Thoracic aorta (tissue), 2 donors: ENCODE results near the gene HIKESHI. TPM values are rescaled to one million over a fixed set of nuclear protein-coding genes. Genes with fewer than 3 reads are reported as not detected.

Source experiments
- ATAC-seq: fragments of 150-250 bp; one replicate; pipeline ENCODE4 v1.8.0; 2017; ENCODE audit warnings: low read depth; ENCODE audit not compliant: insufficient number of reproducible peaks, low FRiP score
- DNase-seq: peaks from one replicate; pipeline ENCODE4 v3.0.0-alpha.2; 2020; ENCODE audit warnings: low spot score
- H3K27ac ChIP-seq, 2 donors: fragments of 200-600 bp; sonication (generic); 1 replicate in 1 of 2; 2 replicates in 1 of 2; pipeline ENCODE4 v1.5.1; 2016; ENCODE audit warnings: mild to moderate bottlenecking in 2 of 2, moderate library complexity in 2 of 2
- H3K27me3 ChIP-seq: fragments of 200-600 bp; sonication (generic); replicated peaks from 2 replicates; pipeline ENCODE4 v1.6.0; 2016; ENCODE audit warnings: mild to moderate bottlenecking; ENCODE audit not compliant: insufficient read depth
- H3K36me3 ChIP-seq: fragments of 200-600 bp; sonication (generic); one replicate; pipeline ENCODE4 v1.5.1; 2016
- H3K4me1 ChIP-seq, 2 donors: fragments of 200-600 bp; sonication (generic); 1 replicate in 1 of 2; 2 replicates in 1 of 2; pipeline versions ENCODE4 v1.5.1 to v1.6.0; 2016; ENCODE audit warnings: low read depth in 2 of 2, mild to moderate bottlenecking in 1 of 2; ENCODE audit not compliant: control insufficient read depth in 1 of 2
- H3K4me3 ChIP-seq: fragments of 200-600 bp; sonication (generic); 2 replicates; pipeline ENCODE4 v1.5.1; 2016; ENCODE audit warnings: mild to moderate bottlenecking
- H3K9me3 ChIP-seq: fragments of 200-600 bp; sonication (generic); 2 replicates; pipeline ENCODE4 v1.5.1; 2016
- total RNA-seq, 2 donors: library from RNA; depleted of rRNA; stranded (reverse); fragments of >200 nt; gene quantifications; one replicate each; pipeline versions ENCODE4 v1.1.0 to v1.2.3, GENCODE V29; 2016
- TF ChIP-seq, protein P1 (sequence below): fragments of 200-600 bp; sonication (generic); IDR thresholded peaks from one replicate; pipeline ENCODE4 v1.5.1; 2019; ENCODE audit warnings: antibody characterized with exemption

The HIKESHI gene
- total RNA-seq, 2 donors from 2014 or later, result 36.7 to 39.5 TPM

DNA sequence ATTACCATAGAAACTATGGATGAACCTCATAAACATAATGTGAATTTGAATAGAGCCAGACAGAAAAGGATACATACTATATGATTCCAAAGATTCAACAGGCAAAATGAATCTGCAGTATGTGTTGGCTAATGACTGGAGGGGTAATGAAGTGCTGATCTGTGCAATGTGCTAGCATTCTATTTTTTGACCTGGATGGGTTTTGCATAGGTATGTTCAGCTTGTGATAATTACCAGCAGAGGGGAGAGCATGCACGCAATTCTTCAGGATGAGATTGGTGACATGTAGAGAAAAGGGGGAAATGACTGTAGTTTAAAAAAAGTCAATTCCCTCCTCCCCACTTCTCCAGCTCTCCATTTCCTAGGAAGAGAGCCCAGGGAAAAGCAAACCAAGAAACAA, 72.0 kb downstream of the HIKESHI start:
- TF ChIP-seq, protein P1, sequence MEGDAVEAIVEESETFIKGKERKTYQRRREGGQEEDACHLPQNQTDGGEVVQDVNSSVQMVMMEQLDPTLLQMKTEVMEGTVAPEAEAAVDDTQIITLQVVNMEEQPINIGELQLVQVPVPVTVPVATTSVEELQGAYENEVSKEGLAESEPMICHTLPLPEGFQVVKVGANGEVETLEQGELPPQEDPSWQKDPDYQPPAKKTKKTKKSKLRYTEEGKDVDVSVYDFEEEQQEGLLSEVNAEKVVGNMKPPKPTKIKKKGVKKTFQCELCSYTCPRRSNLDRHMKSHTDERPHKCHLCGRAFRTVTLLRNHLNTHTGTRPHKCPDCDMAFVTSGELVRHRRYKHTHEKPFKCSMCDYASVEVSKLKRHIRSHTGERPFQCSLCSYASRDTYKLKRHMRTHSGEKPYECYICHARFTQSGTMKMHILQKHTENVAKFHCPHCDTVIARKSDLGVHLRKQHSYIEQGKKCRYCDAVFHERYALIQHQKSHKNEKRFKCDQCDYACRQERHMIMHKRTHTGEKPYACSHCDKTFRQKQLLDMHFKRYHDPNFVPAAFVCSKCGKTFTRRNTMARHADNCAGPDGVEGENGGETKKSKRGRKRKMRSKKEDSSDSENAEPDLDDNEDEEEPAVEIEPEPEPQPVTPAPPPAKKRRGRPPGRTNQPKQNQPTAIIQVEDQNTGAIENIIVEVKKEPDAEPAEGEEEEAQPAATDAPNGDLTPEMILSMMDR, result no peak
- Histone ChIP-seq H3K36me3 (no peaks in the 10 kb centered on the region), H3K4me3 (peak overlapping the region; percentile 67), H3K27ac (no peak overlapping the region), H3K9me3 (no peaks in the 10 kb centered on the region), H3K27me3 (no peaks in the 10 kb centered on the region), H3K4me1 (no peaks in the 10 kb centered on the region)
- ATAC-seq (no peak), DNase-seq (no peak)

DNA sequence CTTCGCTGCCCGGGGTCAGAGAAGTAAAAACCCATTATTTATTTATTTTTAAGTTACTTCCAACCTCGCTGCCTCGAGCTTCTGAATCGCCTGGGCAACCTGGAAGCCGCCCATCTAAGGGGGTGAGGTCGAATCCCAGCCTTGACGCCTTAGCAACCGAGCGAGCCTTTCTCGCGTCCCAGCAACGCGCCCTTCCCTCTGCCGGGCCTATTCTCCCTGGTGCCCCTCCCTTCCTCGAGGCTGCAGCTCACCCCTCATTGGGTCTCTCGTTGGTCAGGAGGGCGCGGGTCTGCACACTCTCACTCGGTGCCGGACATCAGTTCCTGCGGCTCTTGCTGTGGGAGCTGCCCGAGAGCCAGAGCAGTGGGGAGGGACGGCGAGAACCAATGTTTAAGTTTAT, 72.5 kb downstream of the HIKESHI start, which contains the start of gene CCDC81:
TSS of gene CCDC81 (plus strand) at position 302 of the 400 bp plus-strand sequence. CDS start 277 bp downstream, outside the sequence.
- DNase-seq, result no peak
- no peak for ATAC-seq
- Histone ChIP-seq H3K27ac (no peak within 1 kb of the TSS), H3K27me3 (no peaks in the 10 kb centered on the region), H3K4me1 (no peaks in the 10 kb centered on the region), H3K4me3 (peak within 1 kb of the TSS; percentile 67), H3K9me3 (no peaks in the 10 kb centered on the region), H3K36me3 (no peaks in the 10 kb centered on the region)
- TF ChIP-seq, protein P1, result no peak

DNA sequence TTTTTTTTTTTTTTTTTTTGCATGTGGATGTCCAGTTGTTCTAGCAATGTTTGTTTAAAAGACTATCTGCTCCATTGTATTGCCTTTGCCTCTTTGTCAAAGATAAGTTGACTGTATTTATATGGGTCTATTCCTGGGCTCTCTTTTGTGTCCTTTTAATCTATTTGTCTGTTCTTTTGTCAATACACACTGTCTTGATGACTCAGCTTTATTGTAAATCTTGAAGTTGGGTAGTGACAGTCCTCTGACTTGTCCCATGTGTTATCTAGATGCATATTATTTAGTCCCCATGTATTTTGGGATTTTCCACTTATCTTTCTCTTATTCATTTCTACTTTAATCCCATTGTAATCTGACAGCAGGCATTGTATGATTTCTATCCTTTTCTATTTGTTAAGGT, 75.9 kb downstream of the HIKESHI start:
- Histone ChIP-seq H3K27me3 (no peaks in the 10 kb centered on the region), H3K9me3 (no peaks in the 10 kb centered on the region), H3K27ac (no peak overlapping the region), H3K4me3 (no peak overlapping the region), H3K36me3 (no peaks in the 10 kb centered on the region), H3K4me1 (no peaks in the 10 kb centered on the region)
- TF ChIP-seq, protein P1, result no peak
- ATAC-seq (no peak), DNase-seq (no peak)

DNA sequence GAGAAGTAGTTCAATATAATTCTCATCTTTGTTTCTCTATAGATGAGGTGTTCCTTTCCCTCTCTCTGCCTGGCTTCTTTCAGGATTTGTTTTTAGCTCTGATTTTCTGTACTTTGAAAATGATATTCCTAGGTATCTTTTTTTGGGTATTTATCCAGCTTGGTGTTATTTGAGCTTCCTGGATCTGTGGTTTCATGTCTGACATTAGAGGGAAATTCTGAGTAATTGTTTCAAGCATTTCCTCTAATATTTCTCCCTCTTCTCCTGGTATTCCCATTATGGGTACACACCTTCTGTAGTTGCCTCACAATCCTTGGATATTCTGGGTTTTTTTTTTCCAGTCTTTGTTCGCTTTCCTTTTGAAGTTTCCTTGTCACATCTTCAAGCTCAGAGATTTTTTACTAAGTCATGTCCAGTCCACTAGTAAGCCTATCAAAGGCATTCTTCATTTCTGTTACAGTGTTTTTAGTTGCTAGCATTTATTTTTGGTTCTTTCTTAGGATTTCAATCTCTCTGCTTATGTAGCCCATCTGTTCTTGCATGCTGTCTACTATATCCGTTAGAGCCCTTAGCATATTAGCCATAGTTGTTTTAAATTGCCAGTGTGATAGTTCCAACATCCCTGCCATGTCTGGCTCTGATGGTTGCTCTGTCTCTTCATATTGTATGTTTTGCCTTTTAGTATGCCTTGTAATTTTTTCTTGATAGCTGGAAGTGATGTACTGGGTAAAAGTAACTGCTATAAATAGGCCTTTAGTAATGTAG, 78.4 kb downstream of the HIKESHI start:
- no peak overlapping the region for H3K27ac ChIP-seq
- TF ChIP-seq, protein P1, result no peak
- no peak overlapping the region for H3K4me3 ChIP-seq
- H3K4me1 ChIP-seq, result no peaks in the 10 kb centered on the region
- no peaks in the 10 kb centered on the region for H3K36me3 ChIP-seq
- ATAC-seq, result no peak
- no peaks in the 10 kb centered on the region for H3K9me3 ChIP-seq
- H3K27me3 ChIP-seq, result no peaks in the 10 kb centered on the region
- no peak for DNase-seq

DNA sequence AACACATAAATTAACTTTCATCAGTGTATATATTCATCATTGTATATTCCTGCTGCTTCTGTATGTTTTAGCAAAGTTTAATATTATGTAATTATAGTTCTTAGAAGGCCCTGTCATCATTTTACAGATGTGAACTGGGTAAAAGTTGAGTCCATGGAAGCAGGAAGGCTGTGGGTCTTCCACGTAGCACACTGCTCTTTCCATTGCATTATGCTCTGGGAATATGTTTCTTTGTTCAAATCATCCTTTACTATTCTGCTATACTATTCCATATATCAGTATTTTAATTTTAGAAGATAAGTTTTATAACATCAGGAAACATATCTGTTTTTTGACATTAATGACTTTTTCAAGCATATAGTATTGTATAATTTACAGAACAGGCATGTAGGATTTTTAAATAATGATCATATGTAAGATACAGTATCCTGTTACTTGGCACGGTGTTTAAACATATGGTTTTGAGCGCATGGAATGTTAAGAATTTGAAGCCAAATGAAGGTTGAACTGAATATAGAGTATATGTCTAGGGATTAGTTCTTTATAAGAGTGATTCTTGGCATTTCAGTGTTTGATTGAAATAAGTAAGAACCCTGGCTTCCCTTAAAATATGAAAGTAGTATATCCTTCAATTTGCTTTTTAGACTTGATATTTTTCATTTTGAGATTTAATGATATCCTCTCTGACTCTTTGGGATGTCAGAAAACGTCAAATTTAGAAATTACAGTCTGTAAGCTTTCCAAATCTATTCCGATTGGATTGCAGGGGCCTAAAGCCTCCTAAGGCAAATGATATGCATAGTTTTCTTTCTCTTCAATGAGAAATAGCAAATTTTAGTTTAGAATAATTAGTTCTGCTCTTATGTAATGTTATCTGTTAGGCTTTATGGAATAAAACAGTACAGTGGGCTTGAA, 81.3 kb downstream of the HIKESHI start:
- no peak overlapping the region for H3K27ac ChIP-seq
- no peaks in the 10 kb centered on the region for H3K27me3 ChIP-seq
- TF ChIP-seq, protein P1, result no peak
- no peaks in the 10 kb centered on the region for H3K9me3 ChIP-seq
- no peak for ATAC-seq
- no peaks in the 10 kb centered on the region for H3K4me1 ChIP-seq
- no peaks in the 10 kb centered on the region for H3K36me3 ChIP-seq
- H3K4me3 ChIP-seq, result no peak overlapping the region
- DNase-seq, result no peak
